Uterus (tissue), 2 donors: ENCODE measurements around the gene CCIN.

ENCODE experiments used
- CTCF ChIP-seq, 4 experiments: fragments of 200-600 bp in 2 of 4; fragments of 450-650 bp in 2 of 4; sonication (generic) in 2 of 4; IDR thresholded peaks; one replicate each; pipeline ENCODE4 v1.5.1; 2016 to 2019; ENCODE audit warnings: antibody characterized with exemption in 4 of 4, mild to moderate bottlenecking in 2 of 4, moderate library complexity in 1 of 4
- POLR2A ChIP-seq, 2 donors: fragments of 450-650 bp; IDR thresholded peaks; one replicate each; pipeline ENCODE4 v1.6.1; 2016; ENCODE audit warnings: antibody characterized with exemption in 2 of 2, mild to moderate bottlenecking in 1 of 2, moderate library complexity in 1 of 2

GRCh38 chr9:36129139-36129538 is 40.0 kb upstream of the CCIN start:
- TF ChIP-seq CTCF (IDR thresholded peaks at IDR 0.05) (no peak), POLR2A (IDR thresholded peaks at IDR 0.05) (no peak)
